Ovary (tissue), 9 donors: Measurements from ENCODE around the gene KCTD11. TPM values are rescaled to one million over a fixed set of nuclear protein-coding genes. Genes with fewer than 3 reads are reported as not detected.

ENCODE experiments used
- DNase-seq, 5 donors: peaks; one replicate each; pipeline ENCODE4 v3.0.0-alpha.2; 2019 to 2020
- H3K27ac ChIP-seq, 2 donors: fragments of 200-600 bp; one replicate each; pipeline versions ENCODE4 v1.5.1 to v1.8.0; 2019 to 2022
- H3K27me3 ChIP-seq: fragments of 200-600 bp; one replicate; pipeline ENCODE4 v1.8.0; 2022
- H3K36me3 ChIP-seq: fragments of 200-600 bp; sonication (generic); one replicate; pipeline ENCODE4 v1.5.1; 2019
- H3K4me1 ChIP-seq: one replicate; pipeline ENCODE4 v1.8.1; 2013; ENCODE audit warnings: mild to moderate bottlenecking, moderate library complexity; ENCODE audit not compliant: insufficient read depth
- H3K4me3 ChIP-seq: fragments of 200-600 bp; sonication (generic); one replicate; pipeline ENCODE4 v1.5.1; 2017
- H3K9me3 ChIP-seq, 2 donors: fragments of 200-600 bp in 1 of 2; sonication (generic) in 1 of 2; one replicate each; pipeline versions ENCODE4 v1.5.1 to v1.8.1; 2013 to 2019; ENCODE audit warnings: mild to moderate bottlenecking in 1 of 2, moderate library complexity in 1 of 2
- CTCF ChIP-seq, 3 donors: fragments of 450-650 bp in 2 of 3; fragments of 200-600 bp in 1 of 3; IDR thresholded peaks; one replicate each; pipeline versions ENCODE4 v1.5.1 to v1.8.0; 2016 to 2022; ENCODE audit warnings: antibody characterized with exemption in 3 of 3, mild to moderate bottlenecking in 1 of 3
- EP300 ChIP-seq: sonication (generic); formaldehyde crosslinking; IDR thresholded peaks from one replicate; pipeline ENCODE4 v1.6.1; 2017; ENCODE audit warnings: antibody characterized with exemption
- POLR2A ChIP-seq: fragments of 450-650 bp; IDR thresholded peaks from one replicate; pipeline ENCODE4 v1.6.1; 2017; ENCODE audit warnings: antibody characterized with exemption, mild to moderate bottlenecking, moderate library complexity
- WGBS, 3 donors: extraction: QIAGEN DNeasy Blood & Tissue Kit in 1 of 3; methylation state at CpG; one replicate each; pipeline versions ENCODE4 v1.1.5 to v1.1.7; 2013 to 2017; 5-methylcytosine and 5-hydroxymethylcytosine counted together
- intact Hi-C, 4 donors: fragments of 100-400 bp; cut with DNase I; formaldehyde crosslinking; loops; one replicate each; pipeline versions ENCODE4 v1.11.0 to v1.15.1; 2022 to 2023
- polyA plus RNA-seq, 2 donors: library from polyadenylated mRNA; stranded (reverse); fragments of 200-250 nt in 1 of 2; fragments of 350-450 nt in 1 of 2; fragmentation: Illumina TruSeq in 1 of 2; extraction: RNeasy Lipid Tissue Mini Kit (QIAGEN cat#74804) in 1 of 2; gene quantifications; one replicate each; pipeline ENCODE4 v1.2.3, GENCODE V29; 2013 to 2014
- total RNA-seq, 7 donors: library from RNA; depleted of rRNA in 2 of 7; stranded (reverse); fragments of >200 nt in 2 of 7; fragmentation: NEBNext Ultra II Directional in 3 of 7; extraction: Animal tissue kit (Norgen Biotek cat#: 25700) in 3 of 7; gene quantifications; one replicate each; pipeline versions ENCODE4 v1.1.0 to v1.2.4, GENCODE V29; 2016 to 2023
- donor health status: DM: no; HTN: no; CAD: no; lungs with moderate emphysema.
- donor health status: DM: no; HTN: no; CAD: no.
- donor health status: Bipolar disorder and iron deficiency.
- donor health status: DM: yes; HTN: yes; CAD: no.
- donor health status: DM: no; HTN: no; CAD: no.
- donor health status: DM: yes; HTN: yes; CAD: no.

KCTD11 gene
- total and polyA plus RNA-seq, 9 donors = 5.1 to 12.9 (median 10.5) TPM

GRCh38 chr17:7315570-7316235 lies 36.3 kb upstream of the KCTD11 start:
- Histone ChIP-seq H3K4me1 (peaks cover 4% of the 10 kb centered on the region), H3K9me3 (no peaks in the 10 kb centered on the region), H3K36me3 (no peaks in the 10 kb centered on the region), H3K27ac (peak overlapping the region; percentile 78 to 81), H3K27me3 (no peaks in the 10 kb centered on the region), H3K4me3 (peak overlapping the region; percentile 84)
- intact Hi-C loops = no loop called here
- DNase-seq = peak in 2 of 5 donors; percentile 47 to 60
- WGBS, 3 donors = 31 to 35% (median 34%) methylated on average over 30 of the region's 30 CpGs
- TF ChIP-seq CTCF (IDR thresholded peaks at IDR 0.05) (no peak), EP300 (no peak), POLR2A (no peak)

- WGBS, 3 donors = 77 to 82% (median 81%) methylated on average over 15 to 16 of the region's 16 CpGs
- Histone ChIP-seq H3K4me3 (no peak overlapping the region), H3K27me3 (no peaks in the 10 kb centered on the region), H3K4me1 (peaks cover 4% of the 10 kb centered on the region), H3K9me3 (no peaks in the 10 kb centered on the region), H3K27ac (no peak overlapping the region), H3K36me3 (no peaks in the 10 kb centered on the region)
- no peak for TF ChIP-seq POLR2A
- TF ChIP-seq EP300 = no peak
- TF ChIP-seq CTCF (IDR thresholded peaks at IDR 0.05) = no peak
- DNase-seq = peak in 2 of 5 donors; percentile 17 to 25
- intact Hi-C loops = no loop called here
These were observed 34.7 kb upstream of the KCTD11 start for GRCh38 chr17:7317161-7317803.

- H3K9me3 ChIP-seq = no peaks in the 10 kb centered on the region
- peaks cover 4% of the 10 kb centered on the region for H3K4me1 ChIP-seq
- TF ChIP-seq POLR2A (no peak), EP300 (no peak), CTCF (IDR thresholded peaks at IDR 0.05) (no peak)
- H3K36me3 ChIP-seq = no peaks in the 10 kb centered on the region
- H3K4me3 ChIP-seq = no peak overlapping the region
- DNase-seq = peak in 2 of 5 donors; percentile 21 to 28
- intact Hi-C loops = no loop called here
- 85 to 87% (median 86%) methylated on average over 12 to 13 of the region's 13 CpGs for WGBS, 3 donors
- H3K27me3 ChIP-seq = no peaks in the 10 kb centered on the region
- no peak overlapping the region for H3K27ac ChIP-seq
These were observed 33.7 kb upstream of the KCTD11 start for GRCh38 chr17:7318121-7318860.

DNA sequence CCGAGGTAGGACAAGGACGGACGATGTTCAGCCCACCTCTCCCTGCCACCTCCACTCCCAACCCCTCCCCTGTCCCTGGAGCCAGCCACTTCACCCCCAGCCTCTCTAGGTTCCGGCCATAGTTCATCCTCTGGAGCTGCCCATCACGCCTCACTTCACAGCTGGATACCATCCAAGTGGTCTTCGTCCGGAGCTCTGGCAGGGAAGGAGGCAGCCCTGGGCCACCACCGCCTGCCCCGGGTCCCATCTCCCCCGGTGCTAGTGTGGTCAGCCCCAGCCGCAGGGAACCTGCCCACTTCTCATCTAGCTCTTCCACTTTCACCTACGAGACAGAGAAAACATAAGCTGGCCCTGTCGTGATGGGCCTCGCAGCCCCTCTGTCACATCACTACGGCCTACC lies 30.5 kb upstream of the KCTD11 start:
- no peaks in the 10 kb centered on the region for H3K27me3 ChIP-seq
- H3K27ac ChIP-seq = no peak overlapping the region
- no peaks in the 10 kb centered on the region for H3K36me3 ChIP-seq
- no peak for TF ChIP-seq POLR2A
- no peak for TF ChIP-seq EP300
- TF ChIP-seq CTCF (IDR thresholded peaks at IDR 0.05) = no peak
- no peaks in the 10 kb centered on the region for H3K4me1 ChIP-seq
- intact Hi-C loops = no loop called here
- DNase-seq = peak in 1 of 5 donors; percentile 22
- H3K4me3 ChIP-seq = no peak overlapping the region
- 88 to 90% (median 89%) methylated on average over 15 of the region's 15 CpGs for WGBS, 3 donors
- H3K9me3 ChIP-seq = no peaks in the 10 kb centered on the region
